A673 (cell line): ENCODE data around the gene PPP2R1A. TPM values are rescaled to one million over a fixed set of nuclear protein-coding genes. Genes with fewer than 3 reads are reported as not detected.
A peak's percentile ranks its signal among the peaks of the same experiment; 100 is the strongest.

Experiments used
- BruUV-seq: library from RNA; stranded (reverse); fragments of 400-500 nt; replicated peaks from 2 replicates; lab custom pipeline; 2021; lab: Mats Ljungman, UMichigan
- CTCF ChIA-PET: fragments of 300-600 bp; sonication (Branson Sonifier 250); formaldehyde crosslinking; loops from one replicate; lab custom pipeline; 2022; ENCODE audit warnings: antibody characterized with exemption; lab: Charles Lee
- POLR2A ChIA-PET: fragments of 300-600 bp; sonication (Branson Sonifier 250); formaldehyde crosslinking; loops from one replicate; lab custom pipeline; 2022; ENCODE audit warnings: antibody characterized with exemption; ENCODE audit not compliant: low non-redundant PET; lab: Charles Lee
- DNase-seq: peaks from one replicate; pipeline ENCODE4 v3.0.0-alpha.2; 2015; ENCODE audit warnings: low spot score
- H3K27ac ChIP-seq: fragments of 200-600 bp; sonication (generic); 2 replicates; pipeline ENCODE4 v1.5.1; 2016; ENCODE audit warnings: mixed run types, low read depth, mild to moderate bottlenecking, mixed read lengths, antibody characterized with exemption, low read length; ENCODE audit not compliant: poor library complexity, severe bottlenecking
- H3K27me3 ChIP-seq: fragments of 200-600 bp; sonication (generic); replicated peaks from 2 replicates; pipeline ENCODE4 v1.6.1; 2017; ENCODE audit warnings: mixed run types, low read depth, mild to moderate bottlenecking, mixed read lengths, antibody characterized with exemption, low read length; ENCODE audit not compliant: insufficient read depth, poor library complexity
- H3K36me3 ChIP-seq: fragments of 200-600 bp; sonication (generic); 2 replicates; pipeline ENCODE4 v1.6.1; 2016; ENCODE audit warnings: mixed run types, mild to moderate bottlenecking, mixed read lengths, antibody characterized with exemption, low read length; ENCODE audit not compliant: insufficient read depth, poor library complexity, severe bottlenecking
- H3K4me1 ChIP-seq: fragments of 200-600 bp; sonication (generic); 2 replicates; pipeline ENCODE4 v1.6.1; 2017; ENCODE audit warnings: mixed run types, mild to moderate bottlenecking, mixed read lengths, antibody characterized with exemption, low read length; ENCODE audit not compliant: insufficient read depth, poor library complexity, severe bottlenecking
- H3K4me3 ChIP-seq: fragments of 200-600 bp; sonication (generic); 2 replicates; pipeline ENCODE4 v1.5.1; 2016; ENCODE audit warnings: low read depth, mixed run types, mild to moderate bottlenecking, mixed read lengths, low read length; ENCODE audit not compliant: poor library complexity, severe bottlenecking
- H3K9me3 ChIP-seq: fragments of 200-600 bp; sonication (generic); 2 replicates; pipeline ENCODE4 v1.6.1; 2016; ENCODE audit warnings: mixed run types, low read depth, mild to moderate bottlenecking, mixed read lengths, antibody characterized with exemption, low read length; ENCODE audit not compliant: poor library complexity, severe bottlenecking
- CTCF ChIP-seq: fragments of 300-800, 200-600 bp; sonication (generic); conservative IDR thresholded peaks from 2 replicates; pipeline ENCODE4 v1.5.1; 2017; ENCODE audit warnings: low read depth, mild to moderate bottlenecking, antibody characterized with exemption, low read length, moderate library complexity, mixed read lengths
- EZH2 ChIP-seq: fragments of 200-600 bp; sonication (generic); IDR thresholded peaks from 2 replicates; pipeline ENCODE4 v1.6.1; 2017; ENCODE audit warnings: borderline replicate concordance, low read depth, mild to moderate bottlenecking, mixed read lengths, antibody characterized with exemption, low read length; ENCODE audit not compliant: poor library complexity, severe bottlenecking
- intact Hi-C: fragments of 100-400 bp; cut with micrococcal nuclease; formaldehyde crosslinking; loops from one replicate; pipeline ENCODE4 v1.10.0; 2022; ENCODE audit not compliant: unreplicated experiment
- total RNA-seq: library from RNA; stranded (reverse); gene quantifications from 2 replicates; pipeline ENCODE4 v1.2.3, GENCODE V29; 2021

Gene PPP2R1A
- total RNA-seq, 1 experiment from 2014 or later: 324 TPM

- peaks cover 4% of the 10 kb centered on the region for H3K9me3 ChIP-seq
- no peaks in the 10 kb centered on the region for H3K27me3 ChIP-seq
- CTCF ChIA-PET: no interaction called here
- H3K4me3 ChIP-seq: no peak overlapping the region
- POLR2A ChIA-PET: no interaction called here
- no TSS peak for BruUV-seq
- H3K36me3 ChIP-seq: no peaks in the 10 kb centered on the region
- TF ChIP-seq EZH2 (no peak), CTCF (no peak)
- no peak overlapping the region for H3K27ac ChIP-seq
- no peaks in the 10 kb centered on the region for H3K4me1 ChIP-seq
- no peak for DNase-seq
- intact Hi-C loops: no loop called here
Measured at GRCh38 chr19:52176574-52176973, 13.3 kb upstream of the PPP2R1A start.

GRCh38 chr19:52187407-52187806 lies 2.4 kb upstream of the PPP2R1A start:
- no TSS peak for BruUV-seq
- intact Hi-C loops: no loop called here
- POLR2A ChIA-PET: no interaction called here

GRCh38 chr19:52188822-52189734 lies 774 bp upstream of the PPP2R1A start:
- no peak for TF ChIP-seq EZH2
- TF ChIP-seq CTCF: no peak
- Histone ChIP-seq H3K27me3 (no peaks in the 10 kb centered on the region), H3K4me1 (peaks cover 8% of the 10 kb centered on the region), H3K27ac (peak overlapping the region; percentile 97), H3K4me3 (peak overlapping the region; percentile 35), H3K36me3 (peaks cover 11% of the 10 kb centered on the region), H3K9me3 (no peaks in the 10 kb centered on the region)
- intact Hi-C loops: no loop called here
- TSS peak; percentile 96 for BruUV-seq
- DNase-seq: no peak
- CTCF ChIA-PET: no interaction called here
- POLR2A ChIA-PET: interaction anchor here (0.7 kb wide), 2 partner anchors 11 to 152 kb away, joined by 6 to 15 read pairs; no protein-coding TSS in a partner anchor

More at GRCh38 chr19:52187407-52187806, 2.4 kb upstream of the PPP2R1A start:
- Histone ChIP-seq H3K4me3 (no peak overlapping the region), H3K4me1 (peaks cover 8% of the 10 kb centered on the region), H3K9me3 (no peaks in the 10 kb centered on the region), H3K27ac (no peak overlapping the region), H3K36me3 (peaks cover 2% of the 10 kb centered on the region), H3K27me3 (no peaks in the 10 kb centered on the region)
- no peak for TF ChIP-seq EZH2
- TF ChIP-seq CTCF: no peak
- CTCF ChIA-PET: no interaction called here
- no peak for DNase-seq
